Body of pancreas (tissue), 4 donors: ENCODE data around the gene SLC39A1.

ENCODE experiments used
- POLR2A ChIP-seq, 3 donors: fragments of 450-650 bp; IDR thresholded peaks; one replicate each; pipeline ENCODE4 v1.6.1; 2016; ENCODE audit warnings: antibody characterized with exemption in 3 of 3, mild to moderate bottlenecking in 2 of 3
- TF ChIP-seq, protein P1 (sequence below), 7 experiments: fragments of 450-650 bp in 4 of 7; fragments of 200-600 bp in 3 of 7; sonication (generic) in 3 of 7; IDR thresholded peaks; one replicate each; pipeline ENCODE4 v1.5.1; 2016 to 2019; ENCODE audit warnings: antibody characterized with exemption in 7 of 7

DNA sequence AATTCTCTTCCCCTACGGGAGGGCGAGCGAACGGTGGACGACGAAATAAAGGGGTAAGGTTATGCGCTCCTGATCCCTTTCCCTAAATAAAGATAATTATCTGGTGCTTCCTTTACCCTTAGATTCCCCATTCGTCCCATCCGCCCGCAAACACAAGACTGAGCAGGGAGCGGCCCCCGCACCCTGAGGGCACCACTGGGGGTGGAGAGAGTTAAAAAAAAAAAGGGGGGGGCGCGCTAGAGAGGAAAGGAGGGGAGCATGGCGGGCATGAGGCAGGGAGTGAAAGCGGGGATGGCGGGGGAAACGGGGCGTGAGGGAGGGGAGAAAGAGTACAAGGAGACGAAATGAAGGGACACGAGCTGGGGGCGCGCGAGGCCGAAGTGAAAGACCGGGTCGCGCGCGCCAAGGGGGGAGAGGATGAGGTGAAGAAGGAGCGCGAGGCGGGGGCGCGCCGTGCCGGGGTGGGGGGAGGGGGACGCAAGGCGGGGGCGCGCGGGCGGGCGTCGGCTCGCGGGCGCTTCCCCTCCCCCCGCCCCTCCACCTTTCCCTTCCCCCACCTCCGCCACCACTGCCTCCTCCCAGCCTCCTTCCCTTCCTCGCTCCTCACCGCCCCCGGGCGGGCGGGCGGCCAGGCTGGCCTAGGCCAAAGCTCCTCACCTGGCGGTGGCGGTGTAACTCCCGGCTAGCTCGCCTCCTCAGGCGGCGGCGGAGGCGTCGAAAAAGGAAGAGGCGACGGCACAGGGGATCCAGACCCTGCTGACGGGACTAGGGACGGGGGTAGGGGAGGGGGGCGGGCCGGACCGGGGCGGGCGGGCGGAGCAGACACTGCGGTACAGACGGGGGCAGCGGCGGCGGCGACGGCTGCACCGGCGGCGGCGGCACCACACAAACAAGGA is 41.0 kb downstream of the SLC39A1 start:
- TF ChIP-seq, protein P1, sequence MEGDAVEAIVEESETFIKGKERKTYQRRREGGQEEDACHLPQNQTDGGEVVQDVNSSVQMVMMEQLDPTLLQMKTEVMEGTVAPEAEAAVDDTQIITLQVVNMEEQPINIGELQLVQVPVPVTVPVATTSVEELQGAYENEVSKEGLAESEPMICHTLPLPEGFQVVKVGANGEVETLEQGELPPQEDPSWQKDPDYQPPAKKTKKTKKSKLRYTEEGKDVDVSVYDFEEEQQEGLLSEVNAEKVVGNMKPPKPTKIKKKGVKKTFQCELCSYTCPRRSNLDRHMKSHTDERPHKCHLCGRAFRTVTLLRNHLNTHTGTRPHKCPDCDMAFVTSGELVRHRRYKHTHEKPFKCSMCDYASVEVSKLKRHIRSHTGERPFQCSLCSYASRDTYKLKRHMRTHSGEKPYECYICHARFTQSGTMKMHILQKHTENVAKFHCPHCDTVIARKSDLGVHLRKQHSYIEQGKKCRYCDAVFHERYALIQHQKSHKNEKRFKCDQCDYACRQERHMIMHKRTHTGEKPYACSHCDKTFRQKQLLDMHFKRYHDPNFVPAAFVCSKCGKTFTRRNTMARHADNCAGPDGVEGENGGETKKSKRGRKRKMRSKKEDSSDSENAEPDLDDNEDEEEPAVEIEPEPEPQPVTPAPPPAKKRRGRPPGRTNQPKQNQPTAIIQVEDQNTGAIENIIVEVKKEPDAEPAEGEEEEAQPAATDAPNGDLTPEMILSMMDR (IDR thresholded peaks at IDR 0.05) = peak in 3 of 7 experiments; percentile 12 to 26 (median 26)
- no peak for TF ChIP-seq POLR2A (IDR thresholded peaks at IDR 0.05)
